Activated CD4-positive, CD25-positive, alpha-beta regulatory T cell (primary cell): ENCODE measurements around the gene WIPI1.
A peak's percentile ranks its signal among the peaks of the same experiment; 100 is the strongest.
"Not testable (repeated sequence)": the region's sequence is repeated elsewhere in the genome, so short reads cannot be mapped to it uniquely, and the experiment has no call there.

Source experiments
- DNase-seq, 4 experiments: peaks; one replicate each; lab custom pipeline; 2025; lab: John Stamatoyannopoulos, UW

WIPI1 gene

DNA sequence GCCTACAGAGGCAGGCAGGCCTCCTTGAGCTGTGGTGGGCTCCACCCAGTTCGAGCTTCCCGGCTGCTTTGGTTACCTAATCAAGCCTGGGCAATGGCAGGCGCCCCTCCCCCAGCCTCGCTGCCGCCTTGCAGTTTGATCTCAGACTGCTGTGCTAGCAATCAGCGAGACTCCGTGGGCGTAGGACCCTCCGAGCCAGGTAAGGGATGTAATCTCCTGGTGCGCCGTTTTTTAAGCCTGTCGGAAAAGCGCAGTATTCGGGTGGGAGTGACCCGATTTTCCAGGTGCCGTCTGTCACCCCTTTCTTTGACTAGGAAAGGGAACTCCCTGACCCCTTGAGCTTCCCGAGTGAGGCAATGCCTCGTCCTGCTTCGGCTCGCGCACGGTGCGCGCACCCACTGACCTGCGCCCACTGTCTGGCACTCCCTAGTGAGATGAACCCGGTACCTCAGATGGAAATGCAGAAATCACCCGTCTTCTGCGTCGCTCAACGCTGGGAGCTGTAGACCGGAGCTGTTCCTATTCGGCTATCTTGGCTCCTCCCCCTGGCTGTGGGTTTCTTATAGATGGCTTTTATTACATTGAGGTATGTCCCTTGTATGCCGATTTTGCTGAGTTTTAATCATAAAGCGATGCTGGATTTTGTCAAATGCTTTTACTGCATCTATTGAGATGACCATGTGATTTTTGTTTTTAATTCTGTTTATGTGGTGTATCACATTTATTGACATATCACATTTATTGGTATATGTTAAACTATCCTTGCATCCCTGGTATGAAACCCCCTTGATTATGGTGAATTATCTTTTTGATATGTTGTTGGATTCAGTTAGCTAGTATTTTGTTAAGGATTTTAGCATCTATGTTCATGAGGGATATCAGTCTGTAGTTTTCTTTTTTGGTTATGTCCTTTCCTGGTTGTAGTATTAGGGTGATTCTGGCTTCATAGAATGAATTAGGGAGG is 43.4 kb downstream of the WIPI1 start:
- peak in 2 of 4 experiments; percentile 25 to 30 for DNase-seq

DNA sequence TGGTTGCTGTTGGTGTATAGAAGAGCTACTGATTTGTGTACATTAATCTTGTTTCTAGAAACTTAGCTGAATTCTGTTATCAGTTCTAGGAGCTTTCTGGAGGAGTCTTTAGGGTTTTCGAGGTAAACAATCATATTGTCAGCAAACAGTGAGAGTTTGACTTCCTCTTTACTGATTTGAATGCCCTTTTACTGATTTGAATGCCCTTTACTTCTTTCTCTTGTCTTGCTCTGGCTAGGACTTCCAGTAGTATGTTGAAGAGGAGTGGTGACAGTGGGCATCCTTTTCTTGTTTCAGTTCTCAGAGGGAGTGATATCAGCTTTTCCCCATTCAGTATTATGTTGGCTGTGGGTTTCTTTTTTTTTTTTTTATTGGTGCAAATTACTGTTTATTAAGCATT is 49.6 kb downstream of the WIPI1 start:
- DNase-seq = not testable (repeated sequence)

DNA sequence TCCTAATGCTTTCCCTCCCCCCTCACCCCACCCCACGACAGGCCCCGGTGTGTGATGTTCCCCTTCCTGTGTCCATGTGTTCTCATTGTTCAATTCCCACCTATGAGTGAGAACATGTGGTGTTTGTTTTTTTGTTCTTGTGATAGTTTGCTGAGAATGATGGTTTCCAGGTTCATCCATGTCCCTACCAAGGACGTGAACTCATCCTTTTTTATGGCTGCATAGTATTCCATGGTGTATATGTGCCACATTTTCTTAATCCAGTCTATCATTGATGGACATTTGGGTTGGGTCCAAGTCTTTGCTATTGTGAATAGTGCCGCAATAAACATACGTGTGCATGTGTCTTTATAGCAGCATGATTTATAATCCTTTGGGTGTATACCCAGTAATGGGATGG is 53.5 kb downstream of the WIPI1 start:
- not testable (repeated sequence) for DNase-seq

DNA sequence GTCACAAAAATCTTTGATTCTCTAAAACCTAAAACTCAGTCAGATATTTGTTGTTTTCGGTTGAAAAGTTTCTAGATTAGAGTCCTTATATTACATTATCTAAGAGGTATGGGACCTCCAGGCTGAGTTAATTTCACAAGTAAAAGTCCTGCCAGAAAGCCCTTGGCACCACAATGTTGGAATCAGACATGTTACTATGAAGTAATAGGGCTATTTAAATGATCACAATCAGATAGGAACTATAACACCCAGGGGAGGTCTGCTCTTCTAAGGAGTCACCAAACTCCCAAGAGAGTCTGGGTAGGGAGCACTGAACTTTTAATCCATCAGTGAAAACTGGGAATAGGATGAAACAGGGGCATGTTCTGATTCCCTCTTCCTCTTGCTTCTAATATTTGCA is 54.2 kb downstream of the WIPI1 start:
- DNase-seq = no peak

DNA sequence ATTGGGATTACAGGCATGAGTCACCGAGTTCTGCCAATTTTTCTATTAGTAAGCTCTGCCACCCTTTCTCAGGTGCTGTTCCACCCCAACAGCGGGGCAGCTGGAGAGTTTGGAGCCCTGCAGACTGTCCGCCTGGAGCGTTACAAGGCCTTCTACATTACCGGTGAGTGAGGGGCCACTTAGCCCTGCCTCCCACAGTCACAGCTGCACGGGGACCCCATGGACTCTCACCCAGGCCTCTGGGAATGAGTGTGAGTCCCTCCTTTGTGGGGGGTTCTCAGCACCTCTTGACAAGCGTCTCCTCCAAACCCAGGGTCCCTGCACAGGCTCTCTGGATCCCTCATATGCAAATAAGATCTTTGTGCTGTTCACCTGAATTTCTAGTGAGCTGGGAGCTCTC is 56.0 kb downstream of the WIPI1 start:
- DNase-seq = no peak

DNA sequence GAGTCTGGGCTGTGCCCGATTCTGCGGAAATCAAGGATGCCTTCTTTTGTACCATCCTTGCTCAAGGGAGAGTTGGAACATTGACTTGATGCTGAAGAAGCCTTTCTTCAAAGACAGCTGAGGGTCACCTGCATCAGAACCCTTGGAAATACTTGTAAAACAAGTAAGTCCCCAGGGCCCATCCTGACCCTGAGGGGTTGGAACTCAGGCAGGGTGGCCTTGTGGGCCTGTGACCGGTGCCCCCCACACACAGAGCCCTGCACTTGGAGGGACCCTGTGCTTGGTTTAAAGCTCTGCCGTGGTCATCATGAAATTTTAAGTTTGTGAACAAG is 56.9 kb downstream of the WIPI1 start:
- no peak for DNase-seq

DNA sequence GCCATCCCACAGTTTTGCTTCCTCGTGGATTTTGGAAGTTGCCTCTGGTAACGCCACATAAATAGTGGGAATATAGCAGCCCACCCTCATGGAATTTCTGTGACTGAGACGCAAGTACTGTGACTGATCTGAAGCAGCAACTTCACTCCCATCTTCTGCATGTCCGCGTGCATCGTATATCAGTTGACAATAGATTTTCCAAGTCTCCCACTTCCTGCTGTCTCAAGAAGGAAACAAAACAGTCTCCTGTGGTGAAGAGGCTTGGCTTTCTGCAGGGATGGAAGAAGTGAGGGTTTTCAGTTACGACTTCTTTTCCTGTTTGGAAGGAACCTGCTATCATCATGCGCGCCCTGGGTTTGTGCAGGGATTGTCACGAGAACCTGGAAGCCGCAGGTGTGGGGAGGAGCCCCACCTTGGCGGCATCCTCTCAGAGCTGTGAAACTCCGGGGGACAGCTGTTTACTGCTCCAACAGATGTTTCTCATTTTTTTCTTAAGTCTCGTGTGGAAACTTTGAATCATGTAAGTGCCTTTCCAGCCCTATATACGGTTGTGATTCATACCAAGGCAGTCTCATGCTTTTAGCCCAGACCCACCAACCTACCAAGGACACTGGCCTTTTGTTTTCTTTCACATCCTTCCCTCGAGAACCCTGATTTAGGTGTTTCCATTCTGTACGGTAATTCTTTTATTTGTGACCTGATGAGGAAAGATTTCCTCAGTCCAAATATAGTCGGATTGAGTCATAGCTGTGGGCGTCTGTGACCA is 57.5 kb downstream of the WIPI1 start:
- no peak for DNase-seq

DNA sequence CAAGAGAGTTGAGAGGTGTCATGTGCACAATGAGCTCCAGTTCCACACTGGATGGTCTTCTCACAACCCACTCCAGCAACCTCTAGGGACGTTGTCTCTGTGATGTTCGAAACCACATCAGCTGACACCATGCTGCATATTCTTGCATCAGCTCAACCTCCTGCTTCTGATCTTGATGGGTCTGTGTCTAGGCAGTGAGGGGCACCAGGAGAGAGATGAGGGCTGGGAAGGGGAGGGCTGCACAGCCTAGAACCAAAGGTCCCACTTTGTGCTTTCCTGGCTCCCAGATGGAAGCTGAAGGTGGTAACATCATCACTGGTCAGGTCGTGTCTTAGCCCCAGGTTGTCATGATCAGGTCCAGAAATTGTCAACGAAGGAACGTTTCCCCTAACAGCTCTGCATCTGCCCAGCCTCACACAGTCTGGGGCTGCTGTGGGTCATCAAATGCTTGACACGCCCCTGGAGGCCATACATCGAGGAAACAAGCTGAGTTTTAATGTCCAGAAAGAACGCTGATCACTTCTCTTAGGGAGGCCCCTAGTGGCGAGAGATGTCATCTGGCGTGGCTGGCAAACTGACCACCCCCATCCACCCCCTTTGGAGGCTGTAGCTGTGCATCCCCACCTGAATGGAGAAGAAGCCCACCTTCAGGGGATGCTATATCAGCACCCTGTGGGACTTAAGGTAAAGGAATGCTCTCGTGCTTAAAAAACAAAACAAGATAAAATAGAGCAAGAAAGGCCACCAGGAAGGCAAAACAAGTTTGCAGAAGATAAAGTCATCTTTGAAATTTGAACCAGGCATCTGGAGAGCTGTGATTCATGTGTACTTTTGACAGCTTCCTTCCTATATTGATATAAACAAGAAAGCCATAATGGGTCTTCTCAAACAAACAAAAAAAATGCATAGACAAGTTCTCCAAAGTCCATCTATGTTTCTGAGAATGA is 58.3 kb downstream of the WIPI1 start:
- DNase-seq = no peak

DNA sequence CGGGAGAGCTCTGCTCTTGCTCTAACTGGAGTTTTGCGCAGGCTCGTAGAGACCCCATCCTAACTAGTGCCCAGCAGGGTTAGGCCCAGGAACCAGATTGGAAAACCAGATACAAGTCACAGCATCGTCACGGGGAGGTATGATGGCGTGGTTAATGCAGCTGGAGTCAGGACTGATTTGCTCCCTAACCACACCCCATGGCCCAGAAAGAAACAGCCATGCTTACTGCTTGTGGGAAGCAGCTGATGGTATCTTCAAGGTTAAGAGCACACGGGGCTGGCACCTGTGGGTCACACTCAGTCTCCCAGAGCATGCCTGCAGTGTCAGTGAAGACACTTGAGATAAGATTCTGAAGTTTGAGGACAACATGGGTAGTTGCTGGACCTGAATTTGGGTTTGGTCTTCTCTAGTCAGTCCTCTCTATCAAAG is 60.2 kb downstream of the WIPI1 start:
- DNase-seq = no peak

DNA sequence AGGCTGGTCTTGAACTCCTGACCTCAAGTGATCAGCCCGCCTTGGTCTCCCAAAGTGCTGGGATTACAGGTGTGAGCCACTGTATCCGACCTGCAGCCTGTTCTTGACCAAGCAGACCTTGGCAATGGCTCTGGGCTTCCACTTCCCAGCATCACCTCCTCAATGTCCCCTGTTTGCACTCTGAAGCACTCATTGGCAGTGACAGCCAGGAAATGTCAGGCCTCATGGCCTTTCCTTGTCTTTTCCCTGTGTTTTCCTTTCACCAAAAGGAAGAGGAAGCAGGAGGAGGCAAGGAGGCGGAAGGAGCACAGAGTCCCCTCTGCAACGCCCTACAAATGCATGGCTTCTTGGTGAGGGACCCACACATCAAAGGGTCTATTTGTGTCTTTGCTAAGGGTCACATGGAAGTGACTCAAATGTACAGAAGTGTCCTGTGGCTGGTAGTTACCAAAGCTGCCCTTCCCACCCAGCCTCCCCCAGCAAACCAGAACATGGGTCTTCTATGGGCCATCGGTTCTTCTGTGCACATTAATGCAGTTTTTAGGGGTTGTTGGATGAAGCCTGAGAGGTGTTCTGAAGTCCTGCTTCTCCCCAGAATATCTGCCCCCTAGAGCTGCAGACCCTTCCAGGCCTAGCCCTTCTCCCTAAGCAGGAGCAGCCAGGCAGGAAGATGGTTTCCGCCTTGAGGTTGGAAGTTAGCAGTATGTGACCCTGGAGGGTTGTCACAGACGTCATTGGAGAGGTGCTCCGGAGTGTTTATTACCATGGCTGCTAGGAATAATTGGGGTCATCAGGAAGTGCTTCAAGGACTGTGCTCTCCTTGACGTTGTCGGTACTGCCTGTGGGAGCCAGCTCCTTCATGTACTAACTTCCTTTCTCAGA is 60.8 kb downstream of the WIPI1 start:
- no peak for DNase-seq

DNA sequence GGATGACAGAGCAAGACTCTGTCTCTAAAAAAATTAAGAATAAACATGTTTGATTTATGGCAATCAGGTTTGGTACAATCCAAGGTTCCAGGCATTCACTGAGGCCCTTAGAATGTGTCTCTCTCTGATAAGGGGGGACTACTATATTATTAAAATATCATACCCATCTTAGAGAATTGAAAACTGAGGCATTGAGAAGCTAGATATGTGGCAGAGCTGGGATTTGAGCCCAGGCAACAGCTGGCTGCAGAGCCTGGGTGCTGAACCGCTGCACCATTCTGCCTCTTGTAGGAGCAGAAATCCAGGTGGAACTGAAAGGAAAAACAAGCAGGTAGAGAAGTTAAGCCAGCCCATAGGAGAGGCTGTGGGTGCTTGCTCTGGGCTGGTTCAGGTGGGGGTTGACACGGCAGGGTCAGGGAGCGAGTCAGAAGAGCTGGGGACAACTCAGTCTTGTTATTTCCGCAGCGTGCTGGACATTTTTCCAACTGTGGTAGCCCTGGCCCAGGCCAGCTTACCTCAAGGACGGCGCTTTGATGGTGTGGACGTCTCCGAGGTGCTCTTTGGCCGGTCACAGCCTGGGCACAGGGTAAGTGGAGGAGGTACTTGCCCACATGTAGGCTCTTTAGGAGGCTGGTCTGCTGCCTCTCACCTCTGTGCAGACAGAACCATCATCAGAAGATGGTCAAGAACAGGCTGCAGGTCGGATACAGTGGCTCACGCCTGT is 62.5 kb downstream of the WIPI1 start:
- no peak for DNase-seq

DNA sequence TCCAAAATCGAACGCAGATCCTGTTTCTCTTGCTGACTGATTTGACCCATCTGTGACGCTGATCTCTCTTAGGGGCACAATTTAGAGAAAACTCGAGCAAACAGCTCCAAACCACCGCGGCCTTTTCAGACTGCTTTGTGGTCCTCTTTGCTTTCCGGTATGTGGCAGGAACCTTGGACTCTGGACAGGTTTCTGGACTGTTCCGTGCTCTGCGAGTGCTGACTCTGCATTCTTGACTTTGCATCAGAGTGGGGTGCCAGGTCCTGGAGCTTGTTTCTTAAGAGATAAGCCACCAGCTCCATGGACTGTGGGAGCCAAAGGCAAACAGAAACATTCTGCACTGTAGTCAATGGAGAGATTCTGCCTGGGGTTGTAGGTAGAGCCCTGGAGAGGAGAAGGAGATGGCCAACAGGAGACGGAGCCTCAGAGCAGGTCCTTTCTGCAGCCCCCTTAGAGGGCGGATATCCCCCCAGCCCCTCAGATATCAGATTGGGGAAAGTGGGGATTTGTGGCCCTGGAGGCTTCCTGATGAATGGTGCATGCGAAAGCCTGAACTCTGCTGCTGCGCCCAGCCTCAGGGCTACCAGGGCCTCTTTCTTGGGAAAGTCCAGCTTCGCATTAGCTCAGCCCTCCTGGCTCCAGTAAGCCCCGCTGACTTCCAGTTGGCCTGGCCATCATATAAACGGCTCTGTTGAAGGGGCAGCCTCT is 65.6 kb downstream of the WIPI1 start:
- no peak for DNase-seq

DNA sequence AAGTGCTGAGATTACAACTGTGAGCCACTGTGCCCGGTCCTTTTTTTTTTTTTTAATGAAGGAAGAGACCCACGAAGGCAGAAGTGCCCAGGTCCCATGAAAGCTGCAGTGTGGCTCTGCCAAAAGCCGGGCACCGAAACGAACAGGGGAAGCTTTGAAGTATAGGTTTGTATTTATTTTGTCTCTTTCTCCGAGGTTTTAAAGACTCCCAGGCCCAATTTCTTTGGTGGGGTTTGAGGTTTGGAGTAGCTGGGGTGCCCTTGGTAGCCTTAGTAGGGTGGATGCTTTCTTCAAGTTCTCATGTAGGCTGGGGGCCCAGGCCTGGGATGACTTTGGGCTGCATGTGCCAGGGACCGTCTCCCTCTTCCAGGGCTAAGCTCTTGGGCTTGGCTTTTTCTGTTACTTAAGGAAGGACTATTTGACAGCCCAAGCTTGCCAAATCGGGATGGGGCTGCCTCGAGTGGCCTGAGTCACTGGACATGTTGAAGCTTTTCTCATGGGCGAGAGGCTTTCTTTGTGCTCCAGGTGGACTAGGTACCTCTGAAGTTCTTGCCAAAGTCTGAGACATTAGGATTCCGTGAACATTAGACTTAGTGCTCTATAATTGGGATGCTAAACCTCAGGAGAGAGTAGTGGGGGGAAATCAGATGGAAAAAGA is 66.3 kb downstream of the WIPI1 start:
- DNase-seq = no peak

DNA sequence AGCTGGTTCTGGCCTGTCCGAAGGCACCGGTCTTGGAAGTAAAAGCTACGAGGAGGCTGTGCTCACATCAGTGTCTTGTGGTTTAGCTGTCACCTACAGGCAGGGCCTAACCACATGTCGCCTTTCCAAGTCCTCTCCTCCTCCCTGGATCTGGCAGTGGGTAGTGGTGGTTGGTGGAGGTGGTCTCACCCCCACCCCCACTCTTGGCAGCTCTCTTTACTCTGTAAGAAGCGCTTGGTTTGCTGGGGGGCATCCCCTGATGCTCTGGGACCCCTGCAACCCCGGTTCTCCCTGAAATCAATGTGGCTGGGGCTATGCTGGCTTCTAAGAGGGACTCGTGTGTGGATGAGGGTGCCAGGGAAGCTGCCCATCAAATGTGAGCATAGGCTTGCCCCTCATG is 68.3 kb downstream of the WIPI1 start:
- DNase-seq = no peak

DNA sequence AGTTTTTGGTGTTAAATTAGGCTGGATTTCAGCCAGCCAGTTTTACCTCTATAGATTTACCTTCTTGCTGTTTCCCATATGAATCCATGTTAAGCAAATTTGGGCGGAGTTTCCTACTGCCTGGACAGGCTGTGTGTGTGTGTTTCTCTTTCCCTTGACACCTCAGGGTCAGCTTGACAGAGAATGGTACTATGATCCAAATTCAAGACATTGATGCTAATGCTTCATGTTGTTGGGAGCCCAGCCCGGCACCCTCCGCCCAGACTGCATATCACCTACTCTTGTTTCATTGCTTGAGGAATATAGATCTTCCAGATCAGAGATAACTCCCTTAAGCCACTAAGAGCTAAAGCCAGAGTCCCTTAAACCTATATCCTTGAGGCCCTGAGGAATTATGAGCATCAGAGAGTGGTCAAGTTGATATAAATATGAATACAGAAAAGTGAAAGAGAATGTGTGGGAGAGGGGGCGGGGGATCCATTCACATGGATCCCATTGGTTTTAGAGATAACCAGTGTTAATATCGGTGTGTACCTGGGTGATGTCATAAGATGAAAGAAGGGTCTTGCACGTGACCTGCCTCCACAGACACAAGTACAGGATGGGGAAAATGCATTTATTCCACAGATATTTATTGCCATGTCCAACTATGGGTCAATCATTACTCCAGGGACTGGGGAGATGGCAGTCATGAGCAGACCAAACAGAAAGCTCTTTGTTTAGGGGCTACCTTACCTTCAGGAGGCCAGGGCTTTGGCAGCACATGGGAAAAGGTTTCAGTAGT is 69.7 kb downstream of the WIPI1 start:
- DNase-seq = no peak

DNA sequence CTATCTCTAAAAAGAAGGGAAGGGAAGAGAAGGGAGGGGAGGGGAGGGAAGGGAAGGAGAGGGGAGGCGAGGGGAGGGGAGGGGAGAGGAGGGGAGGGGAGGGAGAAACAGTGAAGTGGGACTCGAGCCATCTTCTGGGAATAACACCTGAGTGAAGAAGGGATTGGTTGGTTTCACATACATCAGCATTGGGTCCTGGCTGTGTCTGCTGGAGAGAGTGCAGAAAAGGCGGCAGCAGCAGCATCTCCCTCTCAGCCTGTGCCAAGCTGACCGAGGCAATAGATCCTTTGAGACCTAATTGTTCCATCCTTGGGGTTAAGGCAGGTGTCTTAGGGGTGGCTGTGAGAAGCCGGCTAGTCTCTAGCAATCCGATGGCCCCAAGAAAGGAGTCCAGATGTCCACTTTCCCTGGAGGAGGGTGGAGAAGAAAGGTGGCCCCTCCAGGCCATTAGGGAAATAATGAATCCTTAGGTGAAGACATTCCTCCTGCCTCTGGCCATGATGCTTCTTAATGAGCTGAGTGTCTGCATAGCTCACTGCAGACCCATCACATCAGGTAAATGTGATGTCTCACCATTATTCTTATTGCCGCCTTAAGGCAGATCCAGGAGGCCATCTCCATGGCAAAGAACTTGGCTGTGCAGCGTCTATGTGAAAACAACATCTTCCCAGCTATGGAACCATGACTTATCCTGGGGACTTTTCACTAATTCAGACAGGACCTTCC is 71.6 kb downstream of the WIPI1 start:
- DNase-seq = no peak

DNA sequence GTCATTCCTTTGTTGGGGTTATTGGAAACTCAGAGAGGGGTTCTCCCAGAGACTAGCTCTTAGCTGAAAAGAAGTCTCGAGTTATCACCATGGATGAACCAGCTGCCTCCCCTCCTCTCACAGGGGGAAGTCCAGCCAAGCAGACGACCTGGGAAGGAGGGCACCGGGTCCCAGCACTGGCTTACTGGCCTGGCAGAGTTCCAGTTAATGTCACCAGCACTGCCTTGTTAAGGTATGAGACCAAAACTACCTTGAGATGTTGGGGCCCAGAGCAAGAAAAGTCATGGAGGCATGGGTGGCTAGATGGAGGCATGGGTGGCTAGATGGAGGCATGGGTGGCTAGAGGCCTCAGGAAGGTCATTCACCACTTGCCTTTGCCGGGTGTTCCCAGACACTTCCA is 72.4 kb downstream of the WIPI1 start:
- no peak for DNase-seq

DNA sequence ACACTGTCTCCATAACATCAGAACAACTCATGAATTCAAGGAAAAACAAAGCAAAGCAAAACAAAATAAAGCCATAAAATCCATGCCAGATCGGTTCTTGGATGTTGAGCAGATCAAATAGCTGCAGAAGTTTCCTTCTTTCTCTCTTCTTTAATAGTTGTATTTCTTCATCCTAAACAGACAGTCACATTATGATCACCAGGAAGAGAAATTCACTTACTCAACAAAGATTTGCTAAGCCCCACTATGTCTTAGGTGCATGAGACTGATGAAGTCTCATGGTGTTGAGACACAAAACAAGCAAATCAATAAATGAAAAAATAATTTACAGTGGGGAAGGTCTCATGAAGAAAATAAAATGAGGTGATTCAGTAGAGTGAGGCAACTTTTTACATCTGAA is 72.8 kb downstream of the WIPI1 start:
- no peak for DNase-seq
